Measurements from ENCODE around the gene GRIN3B. TPM values are rescaled to one million over a fixed set of nuclear protein-coding genes. Genes with fewer than 3 reads are reported as not detected.

Gene GRIN3B
- total RNA-seq, 4 donors from 2014 or later, result not detected

- Histone ChIP-seq H3K27me3 (peaks cover 12% of the 10 kb centered on the region), H3K36me3 (no peaks in the 10 kb centered on the region), H3K4me3 (no peak overlapping the region), H3K27ac (no peak overlapping the region), H3K4me1 (peaks cover 0 to 36% (median 18%) of the 10 kb centered on the region in 3 donors), H3K9me3 (no peaks in the 10 kb centered on the region)
- 80% methylated on average over 2 of the region's 32 CpGs; no CpG with 5 or more reads in 1 of the 2 donors for WGBS, 2 donors (ENCODE audit: low coverage in 1 of 2)
- no peak for ATAC-seq
- TF ChIP-seq POLR2A (IDR thresholded peaks at IDR 0.05), result no peak
Measured at GRCh38 chr19:980133-980998, 19.9 kb upstream of the GRIN3B start.

GRCh38 chr19:982567-983170, 17.6 kb upstream of the GRIN3B start:
- peak overlapping the region in 3 of 4 donors; percentile 51 to 94 (median 81) for H3K27ac ChIP-seq
- peak; percentile 79 for ATAC-seq

GRCh38 chr19:984165-984967, 15.9 kb upstream of the GRIN3B start, which contains the start of gene WDR18:
TSS of gene WDR18 (plus strand) at chr19:984345. CDS start at chr19:984354, 9 bp downstream.
- WGBS, 2 donors (ENCODE audit: low coverage in 1 of 2), result 0% methylated on average over 1 to 17 of the region's 78 CpGs
- Histone ChIP-seq H3K4me3 (peak within 1 kb of the TSS; percentile 85 to 89), H3K27me3 (peaks cover 5% of the 10 kb centered on the region), H3K27ac (peak within 1 kb of the TSS; percentile 80 to 94 (median 85)), H3K4me1 (peaks cover 0 to 41% (median 18%) of the 10 kb centered on the region in 3 donors), H3K9me3 (no peaks in the 10 kb centered on the region), H3K36me3 (peaks cover 0 to 31% of the 10 kb centered on the region in 2 donors)
- TF ChIP-seq POLR2AphosphoS5 (IDR thresholded peaks at IDR 0.05), result peak; percentile 78
- TF ChIP-seq CTCF (IDR thresholded peaks at IDR 0.05), result peak in 3 of 4 experiments; percentile 43 to 67 (median 44)
- peak; percentile 55 to 57 for TF ChIP-seq POLR2A (IDR thresholded peaks at IDR 0.05)
- no peak for TF ChIP-seq EP300 (IDR thresholded peaks at IDR 0.05)
- ATAC-seq, result peak; percentile 95

More at GRCh38 chr19:982567-983170, 17.6 kb upstream of the GRIN3B start:
- Histone ChIP-seq H3K4me3 (peak overlapping the region in 1 of 2 donors; percentile 45), H3K36me3 (peaks cover 0 to 20% of the 10 kb centered on the region in 2 donors), H3K4me1 (peaks cover 0 to 41% (median 18%) of the 10 kb centered on the region in 3 donors), H3K9me3 (no peaks in the 10 kb centered on the region), H3K27me3 (peaks cover 12% of the 10 kb centered on the region)
- TF ChIP-seq CTCF (IDR thresholded peaks at IDR 0.05), result peak in 3 of 4 experiments; percentile 99
- no peak for TF ChIP-seq POLR2A (IDR thresholded peaks at IDR 0.05)
- WGBS, 2 donors (ENCODE audit: low coverage in 1 of 2), result 0 to 1% methylated on average over 5 to 15 of the region's 46 CpGs

GRCh38 chr19:986083-986482, 14.1 kb upstream of the GRIN3B start:
- Histone ChIP-seq H3K36me3 (peaks cover 0 to 48% of the 10 kb centered on the region in 2 donors), H3K27ac (no peak overlapping the region), H3K4me3 (no peak overlapping the region), H3K27me3 (no peaks in the 10 kb centered on the region), H3K9me3 (no peaks in the 10 kb centered on the region), H3K4me1 (peaks cover 0 to 47% (median 18%) of the 10 kb centered on the region in 3 donors)
- TF ChIP-seq CTCF (IDR thresholded peaks at IDR 0.05), result no peak
- no peak for TF ChIP-seq EP300 (IDR thresholded peaks at IDR 0.05)
- TF ChIP-seq POLR2AphosphoS5 (IDR thresholded peaks at IDR 0.05), result no peak
- TF ChIP-seq POLR2A (IDR thresholded peaks at IDR 0.05), result no peak
- WGBS, 2 donors (ENCODE audit: low coverage in 1 of 2), result 91% methylated on average over 9 of the region's 14 CpGs; no CpG with 5 or more reads in 1 of the 2 donors
- no peak for ATAC-seq

GRCh38 chr19:988081-988480, 12.1 kb upstream of the GRIN3B start:
- Histone ChIP-seq H3K4me3 (no peak overlapping the region), H3K4me1 (peaks cover 0 to 40% (median 14%) of the 10 kb centered on the region in 3 donors), H3K27me3 (no peaks in the 10 kb centered on the region), H3K27ac (no peak overlapping the region), H3K36me3 (peaks cover 0 to 64% of the 10 kb centered on the region in 2 donors), H3K9me3 (no peaks in the 10 kb centered on the region)
- no CpG with 5 or more reads among the region's 14 CpGs for WGBS, 2 donors (ENCODE audit: low coverage in 1 of 2)
- TF ChIP-seq EP300 (IDR thresholded peaks at IDR 0.05) (no peak), POLR2A (IDR thresholded peaks at IDR 0.05) (no peak), CTCF (IDR thresholded peaks at IDR 0.05) (no peak), POLR2AphosphoS5 (IDR thresholded peaks at IDR 0.05) (no peak)
- ATAC-seq, result no peak
